Chondrocyte (in vitro differentiated cells): ENCODE data around the gene WDR18. TPM values are rescaled to one million over a fixed set of nuclear protein-coding genes. Genes with fewer than 3 reads are reported as not detected.

ENCODE experiments used
- DNase-seq: peaks from one replicate; pipeline ENCODE4 v3.0.0; 2021; ENCODE audit warnings: mixed read lengths, low spot score
- H3K27ac Mint-ChIP-seq: one replicate; pipeline ENCODE4 v1.8.0; 2021; ENCODE audit warnings: mild to moderate bottlenecking, moderate library complexity, mixed read lengths; ENCODE audit not compliant: unreplicated experiment
- H3K27me3 Mint-ChIP-seq: 2 replicates; pipeline ENCODE4 v1.8.0; 2021; ENCODE audit warnings: low read depth, mixed read lengths
- H3K36me3 Mint-ChIP-seq: 2 replicates; pipeline ENCODE4 v1.8.0; 2021; ENCODE audit warnings: low read depth, mixed read lengths
- H3K4me1 Mint-ChIP-seq: 2 replicates; pipeline ENCODE4 v1.8.0; 2021; ENCODE audit warnings: low read depth, mild to moderate bottlenecking, mixed read lengths
- H3K4me3 Mint-ChIP-seq: one replicate; pipeline ENCODE4 v1.8.0; 2021; ENCODE audit warnings: mild to moderate bottlenecking, moderate library complexity, mixed read lengths; ENCODE audit not compliant: unreplicated experiment
- H3K9me3 Mint-ChIP-seq: 2 replicates; pipeline ENCODE4 v1.8.0; 2021; ENCODE audit warnings: low read depth, mixed read lengths
- CTCF ChIP-seq: fragments of 200-600 bp; sonication (generic); IDR thresholded peaks from 2 replicates; pipeline ENCODE4 v1.5.0; 2021; ENCODE audit warnings: antibody characterized with exemption, mild to moderate bottlenecking, moderate library complexity
- total RNA-seq: library from RNA; stranded (reverse); gene quantifications from 3 replicates; pipeline ENCODE4 v1.2.1, GENCODE V29; 2021

Gene WDR18
- total RNA-seq, 1 donor from 2014 or later: 48.5 TPM

GRCh38 chr19:1000591-1001537, 16.7 kb downstream of the WDR18 start:
- H3K27me3 Mint-ChIP-seq: peaks cover 28% of the 10 kb centered on the region
- DNase-seq: no peak
- no peak for TF ChIP-seq CTCF
- H3K27ac Mint-ChIP-seq: no peak overlapping the region
- H3K36me3 Mint-ChIP-seq: no peaks in the 10 kb centered on the region
- H3K4me1 Mint-ChIP-seq: peaks cover 6% of the 10 kb centered on the region
- no peaks in the 10 kb centered on the region for H3K9me3 Mint-ChIP-seq
- peak overlapping the region; percentile 40 for H3K4me3 Mint-ChIP-seq

GRCh38 chr19:1001538-1002166, 17.5 kb downstream of the WDR18 start:
- no peaks in the 10 kb centered on the region for H3K9me3 Mint-ChIP-seq
- no peak overlapping the region for H3K27ac Mint-ChIP-seq
- H3K27me3 Mint-ChIP-seq: peaks cover 25% of the 10 kb centered on the region
- DNase-seq: no peak
- no peak overlapping the region for H3K4me3 Mint-ChIP-seq
- H3K36me3 Mint-ChIP-seq: no peaks in the 10 kb centered on the region
- peak; percentile 92 for TF ChIP-seq CTCF
- H3K4me1 Mint-ChIP-seq: peaks cover 2% of the 10 kb centered on the region

GRCh38 chr19:1002600-1002999, 18.5 kb downstream of the WDR18 start:
- H3K9me3 Mint-ChIP-seq: no peaks in the 10 kb centered on the region
- H3K36me3 Mint-ChIP-seq: peaks cover 1% of the 10 kb centered on the region
- DNase-seq: no peak
- no peak overlapping the region for H3K4me3 Mint-ChIP-seq
- peaks cover 21% of the 10 kb centered on the region for H3K27me3 Mint-ChIP-seq
- TF ChIP-seq CTCF: no peak
- no peak overlapping the region for H3K27ac Mint-ChIP-seq
- H3K4me1 Mint-ChIP-seq: peaks cover 2% of the 10 kb centered on the region

- H3K27me3 Mint-ChIP-seq: peaks cover 14% of the 10 kb centered on the region
- peaks cover 2% of the 10 kb centered on the region for H3K4me1 Mint-ChIP-seq
- no peak overlapping the region for H3K4me3 Mint-ChIP-seq
- H3K9me3 Mint-ChIP-seq: no peaks in the 10 kb centered on the region
- TF ChIP-seq CTCF: no peak
- DNase-seq: no peak
- H3K36me3 Mint-ChIP-seq: peaks cover 1% of the 10 kb centered on the region
- H3K27ac Mint-ChIP-seq: no peak overlapping the region
Measured at GRCh38 chr19:1003283-1003682, 19.1 kb downstream of the WDR18 start.

GRCh38 chr19:1004204-1004802, 20.2 kb downstream of the WDR18 start:
- TF ChIP-seq CTCF: no peak
- Mint-ChIP-seq H3K9me3 (no peaks in the 10 kb centered on the region), H3K27ac (no peak overlapping the region)

More at GRCh38 chr19:1004204-1004802, 20.2 kb downstream of the WDR18 start:
- H3K4me3 Mint-ChIP-seq: no peak overlapping the region
- no peak for DNase-seq
- no peaks in the 10 kb centered on the region for H3K4me1 Mint-ChIP-seq
- peaks cover 3% of the 10 kb centered on the region for H3K36me3 Mint-ChIP-seq
- H3K27me3 Mint-ChIP-seq: peaks cover 7% of the 10 kb centered on the region
